Bronchial epithelial cell (primary cell): ENCODE data around the gene VAPA. TPM values are rescaled to one million over a fixed set of nuclear protein-coding genes. Genes with fewer than 3 reads are reported as not detected.
"Not testable (repeated sequence)": the region's sequence is repeated elsewhere in the genome, so short reads cannot be mapped to it uniquely, and the experiment has no call there.

ENCODE experiments used
- DNase-seq: peaks from one replicate; pipeline ENCODE4 v3.0.0-alpha.2; 2010; ENCODE audit warnings: low read depth
- FAIRE-seq: peaks from 2 replicates; lab custom pipeline; 2011; peaks lifted over from hg19 to GRCh38; lab: Jason Lieb, UNC
- H3K27me3 ChIP-seq: 2 replicates; pipeline ENCODE4 v1.5.1; 2011; ENCODE audit warnings: low read length; ENCODE audit not compliant: control insufficient read depth, insufficient read depth
- H3K36me3 ChIP-seq: 2 replicates; pipeline ENCODE4 v1.5.1; 2011; ENCODE audit warnings: low read length; ENCODE audit not compliant: control insufficient read depth, insufficient read depth
- H3K4me3 ChIP-seq: 2 replicates; pipeline ENCODE4 v1.5.1; 2011; ENCODE audit warnings: mild to moderate bottlenecking, low read depth, low read length, control low read depth
- total RNA-seq: library from RNA; depleted of rRNA; stranded (reverse); fragments of >200 nt; gene quantifications from 2 replicates; pipeline ENCODE4 v1.2.1, GENCODE V29; 2014
- TF ChIP-seq, protein P1 (sequence below): IDR thresholded peaks from 2 replicates; pipeline ENCODE4 v1.5.1; 2011; ENCODE audit warnings: mild to moderate bottlenecking, moderate library complexity, low read length, control low read depth, inconsistent platforms; ENCODE audit not compliant: insufficient read depth, severe bottlenecking

The VAPA gene
- total RNA-seq, 1 donor from 2014 or later, result 356 TPM

GRCh38 chr18:9906481-9906880, 7.3 kb upstream of the VAPA start:
- TF ChIP-seq, protein P1, sequence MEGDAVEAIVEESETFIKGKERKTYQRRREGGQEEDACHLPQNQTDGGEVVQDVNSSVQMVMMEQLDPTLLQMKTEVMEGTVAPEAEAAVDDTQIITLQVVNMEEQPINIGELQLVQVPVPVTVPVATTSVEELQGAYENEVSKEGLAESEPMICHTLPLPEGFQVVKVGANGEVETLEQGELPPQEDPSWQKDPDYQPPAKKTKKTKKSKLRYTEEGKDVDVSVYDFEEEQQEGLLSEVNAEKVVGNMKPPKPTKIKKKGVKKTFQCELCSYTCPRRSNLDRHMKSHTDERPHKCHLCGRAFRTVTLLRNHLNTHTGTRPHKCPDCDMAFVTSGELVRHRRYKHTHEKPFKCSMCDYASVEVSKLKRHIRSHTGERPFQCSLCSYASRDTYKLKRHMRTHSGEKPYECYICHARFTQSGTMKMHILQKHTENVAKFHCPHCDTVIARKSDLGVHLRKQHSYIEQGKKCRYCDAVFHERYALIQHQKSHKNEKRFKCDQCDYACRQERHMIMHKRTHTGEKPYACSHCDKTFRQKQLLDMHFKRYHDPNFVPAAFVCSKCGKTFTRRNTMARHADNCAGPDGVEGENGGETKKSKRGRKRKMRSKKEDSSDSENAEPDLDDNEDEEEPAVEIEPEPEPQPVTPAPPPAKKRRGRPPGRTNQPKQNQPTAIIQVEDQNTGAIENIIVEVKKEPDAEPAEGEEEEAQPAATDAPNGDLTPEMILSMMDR, result no peak
- H3K36me3 ChIP-seq, result no peaks in the 10 kb centered on the region
- no peaks in the 10 kb centered on the region for H3K27me3 ChIP-seq
- no peak overlapping the region for H3K4me3 ChIP-seq
- FAIRE-seq (no peak), DNase-seq (no peak)

DNA sequence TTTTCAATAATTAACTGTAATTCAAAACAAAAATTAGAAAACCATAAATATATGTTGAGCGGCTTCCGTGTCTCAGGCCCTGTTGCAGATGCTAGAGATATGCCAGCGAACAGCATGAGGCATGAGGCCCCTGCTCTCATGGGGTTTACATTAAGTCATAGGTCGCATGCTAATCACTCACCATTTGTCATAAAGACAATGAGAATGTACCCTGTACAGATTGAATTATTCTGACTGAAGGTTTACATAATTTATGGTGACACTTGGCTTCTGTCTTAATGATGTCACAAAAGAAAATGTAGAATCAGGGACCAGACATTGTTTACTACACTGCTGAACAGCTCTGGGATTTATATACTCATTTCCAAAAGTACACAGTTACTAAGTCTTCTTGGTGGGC, 5.9 kb upstream of the VAPA start:
- TF ChIP-seq, protein P1, result no peak
- DNase-seq (no peak), FAIRE-seq (no peak)
- H3K4me3 ChIP-seq, result no peak overlapping the region
- no peaks in the 10 kb centered on the region for H3K36me3 ChIP-seq
- H3K27me3 ChIP-seq, result no peaks in the 10 kb centered on the region

GRCh38 chr18:9910071-9910470, 3.7 kb upstream of the VAPA start:
- H3K27me3 ChIP-seq, result no peaks in the 10 kb centered on the region
- H3K4me3 ChIP-seq, result no peak overlapping the region
- FAIRE-seq (no peak), DNase-seq (no peak)
- no peaks in the 10 kb centered on the region for H3K36me3 ChIP-seq
- TF ChIP-seq, protein P1, result no peak

DNA sequence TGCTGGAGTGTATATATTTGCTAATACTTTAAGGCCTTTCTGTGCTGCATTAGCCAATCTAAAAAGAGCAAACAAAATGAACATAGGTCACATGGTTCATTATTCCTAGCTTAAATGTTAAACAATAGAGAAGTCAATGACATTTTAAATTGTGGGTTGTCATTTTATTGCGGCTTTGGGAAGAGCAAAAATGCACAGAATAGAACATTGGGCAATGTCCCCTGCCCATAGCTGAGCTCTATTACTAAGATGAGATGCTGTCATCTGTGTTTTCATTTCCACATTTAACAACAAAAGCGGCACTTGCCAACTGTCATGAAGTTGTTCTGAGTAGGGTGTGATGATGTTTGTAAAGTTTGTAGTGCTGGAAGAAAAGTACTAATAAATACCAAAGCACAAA, 3.2 kb upstream of the VAPA start:
- TF ChIP-seq, protein P1, result no peak
- FAIRE-seq (no peak), DNase-seq (no peak)

DNA sequence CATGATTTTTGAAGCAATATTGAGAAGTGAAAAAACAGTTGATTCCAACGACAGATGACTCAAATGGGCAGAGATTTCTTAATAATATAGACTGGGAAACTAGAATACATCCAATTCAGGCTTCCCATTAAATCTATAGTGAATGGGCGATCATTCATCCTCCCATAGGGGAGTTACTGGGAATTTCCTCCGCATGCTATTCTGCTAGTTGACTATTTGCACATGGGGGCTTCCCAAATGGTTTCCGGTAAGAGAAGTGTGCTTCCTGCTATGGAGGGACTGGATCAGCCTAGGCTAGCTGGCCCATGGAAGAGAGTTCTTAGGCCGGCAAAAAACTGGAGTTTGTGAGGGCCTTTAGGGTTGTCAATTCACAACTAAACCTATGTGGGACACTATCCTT, 2.6 kb upstream of the VAPA start:
- no peak for DNase-seq
- no peaks in the 10 kb centered on the region for H3K27me3 ChIP-seq
- no peaks in the 10 kb centered on the region for H3K36me3 ChIP-seq
- H3K4me3 ChIP-seq, result no peak overlapping the region
- FAIRE-seq, result no peak
- TF ChIP-seq, protein P1, result no peak

More for the DNA sequence above, 3.2 kb upstream of the VAPA start:
- Histone ChIP-seq H3K27me3 (no peaks in the 10 kb centered on the region), H3K36me3 (no peaks in the 10 kb centered on the region), H3K4me3 (no peak overlapping the region)

- H3K4me3 ChIP-seq, H3K27me3 ChIP-seq, DNase-seq, FAIRE-seq, H3K36me3 ChIP-seq: not testable (repeated sequence)
These were observed 1.5 kb upstream of the VAPA start for GRCh38 chr18:9912285-9912684.
